PC-9 (cell line): ENCODE data around the gene ZNF566.

Experiments used
- EZH2 ChIP-seq: fragments of 200-600 bp; sonication (generic); IDR thresholded peaks from 2 replicates; pipeline ENCODE4 v1.8.0; 2017; ENCODE audit warnings: antibody characterized with exemption, low read depth
- TF ChIP-seq, protein P1 (sequence below): fragments of 200-600 bp; sonication (generic); conservative IDR thresholded peaks from 2 replicates; pipeline ENCODE4 v1.6.1; 2017; ENCODE audit warnings: mixed run types, antibody characterized with exemption, mild to moderate bottlenecking, moderate library complexity

DNA sequence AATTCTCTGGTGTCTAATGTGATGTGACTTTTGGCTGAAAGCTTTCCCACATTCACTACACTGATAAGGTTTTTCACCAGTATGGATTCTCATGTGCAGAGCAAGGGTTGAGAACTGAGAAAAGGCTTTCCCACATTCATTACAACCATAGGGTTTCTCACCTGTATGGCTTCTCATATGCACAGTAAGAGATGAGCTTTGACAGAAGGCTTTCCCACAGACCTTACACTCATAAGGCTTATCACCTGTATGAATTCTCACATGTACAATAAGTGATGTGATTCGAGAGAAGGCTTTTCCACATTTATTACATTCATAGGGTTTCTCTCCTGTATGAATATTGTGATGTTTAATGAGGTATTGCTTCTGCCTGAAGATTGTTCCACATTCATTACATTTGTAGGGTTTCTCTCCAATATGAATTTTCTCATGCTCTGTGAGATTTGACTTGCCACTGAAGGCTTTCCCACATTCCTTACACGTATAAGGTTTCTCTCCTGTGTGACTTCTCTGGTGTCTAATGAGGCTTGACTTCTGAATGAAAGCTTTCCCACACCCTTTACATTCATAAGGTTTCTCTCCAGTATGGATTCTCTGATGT, 24.8 kb upstream of the ZNF566 start:
- TF ChIP-seq, protein P1, sequence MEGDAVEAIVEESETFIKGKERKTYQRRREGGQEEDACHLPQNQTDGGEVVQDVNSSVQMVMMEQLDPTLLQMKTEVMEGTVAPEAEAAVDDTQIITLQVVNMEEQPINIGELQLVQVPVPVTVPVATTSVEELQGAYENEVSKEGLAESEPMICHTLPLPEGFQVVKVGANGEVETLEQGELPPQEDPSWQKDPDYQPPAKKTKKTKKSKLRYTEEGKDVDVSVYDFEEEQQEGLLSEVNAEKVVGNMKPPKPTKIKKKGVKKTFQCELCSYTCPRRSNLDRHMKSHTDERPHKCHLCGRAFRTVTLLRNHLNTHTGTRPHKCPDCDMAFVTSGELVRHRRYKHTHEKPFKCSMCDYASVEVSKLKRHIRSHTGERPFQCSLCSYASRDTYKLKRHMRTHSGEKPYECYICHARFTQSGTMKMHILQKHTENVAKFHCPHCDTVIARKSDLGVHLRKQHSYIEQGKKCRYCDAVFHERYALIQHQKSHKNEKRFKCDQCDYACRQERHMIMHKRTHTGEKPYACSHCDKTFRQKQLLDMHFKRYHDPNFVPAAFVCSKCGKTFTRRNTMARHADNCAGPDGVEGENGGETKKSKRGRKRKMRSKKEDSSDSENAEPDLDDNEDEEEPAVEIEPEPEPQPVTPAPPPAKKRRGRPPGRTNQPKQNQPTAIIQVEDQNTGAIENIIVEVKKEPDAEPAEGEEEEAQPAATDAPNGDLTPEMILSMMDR, result no peak
- TF ChIP-seq EZH2, result no peak
